Stimulated activated effector memory CD8-positive, alpha-beta T cell treated with anti-CD3 and anti-CD28 coated beads, Interleukin-12 subunit alpha, Interleukin-12 subunit beta, amount 100 ng/mL, for 72 hours (primary cell): Measurements from ENCODE around the gene TGM6.
A peak's percentile ranks its signal among the peaks of the same experiment; 100 is the strongest.

Experiments
- ATAC-seq: fragments of 150-1000 bp; cut with Tn5 transposase; 2 replicates; pipeline ENCODE4 v1.10.0; 2021
- DNase-seq, 2 donors: peaks; one replicate each; pipeline ENCODE4 v3.0.0; 2021 to 2022; ENCODE audit warnings: low spot score in 2 of 2
- H3K27ac Mint-ChIP-seq: one replicate; pipeline ENCODE4 v1.8.0; 2022; ENCODE audit warnings: mild to moderate bottlenecking, mixed read lengths
- H3K36me3 Mint-ChIP-seq: one replicate; pipeline ENCODE4 v1.8.0; 2022; ENCODE audit warnings: mild to moderate bottlenecking, mixed read lengths
- H3K4me1 Mint-ChIP-seq: one replicate; pipeline ENCODE4 v1.8.0; 2022; ENCODE audit warnings: mixed read lengths
- H3K4me3 Mint-ChIP-seq: one replicate; pipeline ENCODE4 v1.8.0; 2022; ENCODE audit warnings: mild to moderate bottlenecking, mixed read lengths
- H3K9me3 Mint-ChIP-seq: one replicate; pipeline ENCODE4 v1.8.0; 2022; ENCODE audit warnings: mixed read lengths

The TGM6 gene

GRCh38 chr20:2470423-2471193 is 89.9 kb downstream of the TGM6 start, which contains the start of gene SNRPB:
SNRPB (minus strand) TSS chr20:2470789; CDS start chr20:2470690, 99 bp downstream.
- Mint-ChIP-seq H3K9me3 (no peaks in the 10 kb centered on the region), H3K4me1 (peaks cover 66% of the 10 kb centered on the region), H3K27ac (peak within 1 kb of the TSS; percentile 100), H3K36me3 (peaks cover 61% of the 10 kb centered on the region), H3K4me3 (peak within 1 kb of the TSS; percentile 97)
- ATAC-seq (peak; percentile 97), DNase-seq (peak; percentile 87 to 99)

- Mint-ChIP-seq H3K27ac (no peak overlapping the region), H3K4me1 (peaks cover 39% of the 10 kb centered on the region), H3K36me3 (peaks cover 33% of the 10 kb centered on the region), H3K9me3 (no peaks in the 10 kb centered on the region), H3K4me3 (no peak overlapping the region)
- DNase-seq (no peak), ATAC-seq (no peak)
Observed at GRCh38 chr20:2473516-2473915, 92.8 kb downstream of the TGM6 start.

- Mint-ChIP-seq H3K9me3 (peaks cover 1% of the 10 kb centered on the region), H3K36me3 (peaks cover 23% of the 10 kb centered on the region), H3K4me3 (no peak overlapping the region), H3K4me1 (peaks cover 14% of the 10 kb centered on the region), H3K27ac (no peak overlapping the region)
- DNase-seq, result no peak
- ATAC-seq, result no peak
Observed at GRCh38 chr20:2475850-2476741, 95.4 kb downstream of the TGM6 start.

- Mint-ChIP-seq H3K9me3 (peaks cover 3% of the 10 kb centered on the region), H3K4me1 (peaks cover 6% of the 10 kb centered on the region), H3K36me3 (peaks cover 22% of the 10 kb centered on the region), H3K4me3 (no peak overlapping the region), H3K27ac (no peak overlapping the region)
- no peak for ATAC-seq
- no peak for DNase-seq
Observed at GRCh38 chr20:2476742-2477615, 96.3 kb downstream of the TGM6 start.

- Mint-ChIP-seq H3K4me1 (no peaks in the 10 kb centered on the region), H3K27ac (no peak overlapping the region), H3K4me3 (no peak overlapping the region), H3K36me3 (peaks cover 47% of the 10 kb centered on the region), H3K9me3 (peaks cover 3% of the 10 kb centered on the region)
- ATAC-seq (no peak), DNase-seq (no peak)
Observed at GRCh38 chr20:2480381-2480780, 99.7 kb downstream of the TGM6 start.
